ENCODE results near the gene WDPCP. TPM values are rescaled to one million over a fixed set of nuclear protein-coding genes. Genes with fewer than 3 reads are reported as not detected.
"Not testable (repeated sequence)": the region's sequence is repeated elsewhere in the genome, so short reads cannot be mapped to it uniquely, and the experiment has no call there.

WDPCP gene
- total RNA-seq, 1 donor from 2014 or later, result 12.4 TPM

DNA sequence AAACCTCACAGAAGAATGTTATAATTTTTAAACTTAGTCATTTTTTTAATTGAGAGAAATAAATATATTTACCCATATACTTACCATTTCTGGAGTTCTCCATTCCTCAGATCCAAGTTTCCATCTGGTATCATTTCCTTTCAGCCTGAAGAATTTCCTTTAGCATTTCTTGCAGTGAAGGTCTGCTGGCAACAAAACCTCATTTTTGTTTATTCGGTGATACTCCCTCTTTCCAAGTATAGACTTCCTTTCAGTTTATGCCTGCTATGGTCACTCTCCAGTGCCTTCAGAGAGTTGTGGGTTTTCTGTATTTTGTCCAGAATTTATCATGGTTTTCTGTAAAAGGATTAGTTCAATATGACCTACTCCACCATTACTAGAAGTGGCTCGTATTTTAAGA is 17.0 kb downstream of the WDPCP start:
- H3K9me3 Mint-ChIP-seq (ENCODE audit: unreplicated experiment), result peaks cover 16% of the 10 kb centered on the region

DNA sequence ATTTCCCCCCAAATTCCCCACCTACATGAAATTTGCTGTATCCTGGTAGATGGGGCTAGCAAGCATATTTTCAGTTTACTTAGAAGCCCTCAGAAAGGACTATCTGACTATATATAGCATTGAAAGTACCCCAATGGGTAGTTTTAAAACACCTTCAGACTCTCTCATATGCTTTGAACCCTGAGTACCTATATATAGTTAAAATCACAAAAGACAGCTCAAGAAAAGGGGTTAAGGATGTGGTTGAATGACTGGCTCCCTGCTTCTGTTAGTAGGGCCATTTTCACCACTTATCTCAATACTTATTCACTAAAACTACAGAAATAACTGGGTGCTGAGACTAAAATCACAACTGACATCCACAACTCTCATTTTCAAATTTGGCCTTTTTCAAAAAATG is 18.5 kb downstream of the WDPCP start:
- DNase-seq (ENCODE audit: extremely low spot score, unreplicated experiment), result no peak
- Mint-ChIP-seq H3K27ac (ENCODE audit: unreplicated experiment) (no peak overlapping the region), H3K9me3 (ENCODE audit: unreplicated experiment) (peaks cover 16% of the 10 kb centered on the region), H3K27me3 (ENCODE audit: unreplicated experiment) (no peaks in the 10 kb centered on the region), H3K4me1 (ENCODE audit: unreplicated experiment) (no peaks in the 10 kb centered on the region), H3K4me3 (ENCODE audit: unreplicated experiment) (no peak overlapping the region), H3K36me3 (ENCODE audit: unreplicated experiment) (peaks cover 7% of the 10 kb centered on the region)
- TF ChIP-seq, protein P1, sequence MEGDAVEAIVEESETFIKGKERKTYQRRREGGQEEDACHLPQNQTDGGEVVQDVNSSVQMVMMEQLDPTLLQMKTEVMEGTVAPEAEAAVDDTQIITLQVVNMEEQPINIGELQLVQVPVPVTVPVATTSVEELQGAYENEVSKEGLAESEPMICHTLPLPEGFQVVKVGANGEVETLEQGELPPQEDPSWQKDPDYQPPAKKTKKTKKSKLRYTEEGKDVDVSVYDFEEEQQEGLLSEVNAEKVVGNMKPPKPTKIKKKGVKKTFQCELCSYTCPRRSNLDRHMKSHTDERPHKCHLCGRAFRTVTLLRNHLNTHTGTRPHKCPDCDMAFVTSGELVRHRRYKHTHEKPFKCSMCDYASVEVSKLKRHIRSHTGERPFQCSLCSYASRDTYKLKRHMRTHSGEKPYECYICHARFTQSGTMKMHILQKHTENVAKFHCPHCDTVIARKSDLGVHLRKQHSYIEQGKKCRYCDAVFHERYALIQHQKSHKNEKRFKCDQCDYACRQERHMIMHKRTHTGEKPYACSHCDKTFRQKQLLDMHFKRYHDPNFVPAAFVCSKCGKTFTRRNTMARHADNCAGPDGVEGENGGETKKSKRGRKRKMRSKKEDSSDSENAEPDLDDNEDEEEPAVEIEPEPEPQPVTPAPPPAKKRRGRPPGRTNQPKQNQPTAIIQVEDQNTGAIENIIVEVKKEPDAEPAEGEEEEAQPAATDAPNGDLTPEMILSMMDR (IDR thresholded peaks at IDR 0.05), result no peak

More for the DNA sequence above, 17.0 kb downstream of the WDPCP start:
- H3K27ac Mint-ChIP-seq (ENCODE audit: unreplicated experiment), result no peak overlapping the region
- no peaks in the 10 kb centered on the region for H3K4me1 Mint-ChIP-seq (ENCODE audit: unreplicated experiment)
- no peak overlapping the region for H3K4me3 Mint-ChIP-seq (ENCODE audit: unreplicated experiment)
- no peaks in the 10 kb centered on the region for H3K27me3 Mint-ChIP-seq (ENCODE audit: unreplicated experiment)
- no peak for DNase-seq (ENCODE audit: extremely low spot score, unreplicated experiment)
- TF ChIP-seq, protein P1 (IDR thresholded peaks at IDR 0.05), result no peak
- peaks cover 7% of the 10 kb centered on the region for H3K36me3 Mint-ChIP-seq (ENCODE audit: unreplicated experiment)

DNA sequence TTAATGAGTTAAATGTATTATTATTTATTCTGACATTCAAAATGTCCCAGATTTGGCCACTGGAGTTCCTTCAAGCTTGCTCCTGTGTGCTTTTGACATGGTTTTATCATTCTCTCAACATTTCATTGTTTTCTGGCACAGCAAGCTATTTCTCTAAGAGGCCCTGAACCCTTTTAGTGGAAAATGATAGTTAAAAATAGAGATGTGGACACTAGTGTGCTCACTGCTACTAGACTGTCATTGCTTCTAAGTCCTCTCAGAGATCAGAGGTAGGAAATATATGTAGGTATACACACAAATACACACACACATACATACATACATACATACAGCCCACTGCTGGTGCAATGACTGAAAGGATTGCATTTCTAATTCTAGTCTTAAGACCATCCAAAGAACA is 25.5 kb downstream of the WDPCP start:
- no peaks in the 10 kb centered on the region for H3K27me3 Mint-ChIP-seq (ENCODE audit: unreplicated experiment)
- H3K4me1 Mint-ChIP-seq (ENCODE audit: unreplicated experiment), result no peaks in the 10 kb centered on the region
- peaks cover 8% of the 10 kb centered on the region for H3K9me3 Mint-ChIP-seq (ENCODE audit: unreplicated experiment)
- no peak for DNase-seq (ENCODE audit: extremely low spot score, unreplicated experiment)
- no peak overlapping the region for H3K4me3 Mint-ChIP-seq (ENCODE audit: unreplicated experiment)
- TF ChIP-seq, protein P1 (IDR thresholded peaks at IDR 0.05), result no peak
- H3K27ac Mint-ChIP-seq (ENCODE audit: unreplicated experiment), result no peak overlapping the region
- H3K36me3 Mint-ChIP-seq (ENCODE audit: unreplicated experiment), result peaks cover 25% of the 10 kb centered on the region

DNA sequence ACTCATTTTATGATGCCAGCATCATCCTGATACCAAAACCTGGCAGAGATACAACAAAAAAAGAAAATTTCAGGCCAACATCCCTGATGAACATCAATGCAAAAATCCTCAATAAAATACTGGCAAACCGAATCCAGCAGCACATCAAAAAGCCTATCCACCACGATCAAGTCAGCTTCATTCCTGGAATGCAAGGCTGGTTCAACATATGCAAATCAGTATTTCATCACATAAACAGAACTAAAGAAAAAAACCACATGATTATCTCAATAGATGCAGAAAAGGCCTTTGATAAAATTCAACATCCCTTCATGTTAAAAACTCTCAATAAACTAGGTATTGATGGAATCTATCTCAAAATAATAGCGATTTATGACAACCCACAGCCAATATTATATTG is 29.4 kb downstream of the WDPCP start:
- not testable (repeated sequence) for H3K4me3 Mint-ChIP-seq (ENCODE audit: unreplicated experiment); H3K4me1 Mint-ChIP-seq (ENCODE audit: unreplicated experiment); DNase-seq (ENCODE audit: extremely low spot score, unreplicated experiment); H3K27ac Mint-ChIP-seq (ENCODE audit: unreplicated experiment); H3K27me3 Mint-ChIP-seq (ENCODE audit: unreplicated experiment)
- peaks cover 30% of the 10 kb centered on the region for H3K36me3 Mint-ChIP-seq (ENCODE audit: unreplicated experiment)
- H3K9me3 Mint-ChIP-seq (ENCODE audit: unreplicated experiment), result peaks cover 23% of the 10 kb centered on the region

DNA sequence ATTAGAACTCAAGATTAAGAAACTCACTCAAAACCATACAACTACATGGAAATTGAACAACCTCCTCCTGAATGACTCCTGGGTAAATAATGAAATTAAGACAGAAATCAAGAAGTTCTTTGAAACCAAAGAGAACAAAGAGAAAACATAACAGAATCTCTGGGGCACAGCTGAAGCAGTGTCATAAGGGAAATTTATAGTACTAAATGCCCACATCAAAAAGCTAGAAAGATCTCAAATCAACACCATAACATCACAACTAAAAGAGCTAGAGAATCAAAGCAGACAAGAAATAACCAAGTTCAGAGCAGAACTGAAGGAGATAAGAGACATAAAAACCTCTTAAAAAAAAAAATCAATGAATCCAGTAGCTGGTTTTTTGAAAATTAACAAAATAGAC is 30.5 kb downstream of the WDPCP start:
- DNase-seq (ENCODE audit: extremely low spot score, unreplicated experiment); H3K27me3 Mint-ChIP-seq (ENCODE audit: unreplicated experiment); H3K4me3 Mint-ChIP-seq (ENCODE audit: unreplicated experiment); H3K27ac Mint-ChIP-seq (ENCODE audit: unreplicated experiment): not testable (repeated sequence)
- peaks cover 28% of the 10 kb centered on the region for H3K36me3 Mint-ChIP-seq (ENCODE audit: unreplicated experiment)
- H3K4me1 Mint-ChIP-seq (ENCODE audit: unreplicated experiment), result peaks cover 11% of the 10 kb centered on the region
- peaks cover 23% of the 10 kb centered on the region for H3K9me3 Mint-ChIP-seq (ENCODE audit: unreplicated experiment)

DNA sequence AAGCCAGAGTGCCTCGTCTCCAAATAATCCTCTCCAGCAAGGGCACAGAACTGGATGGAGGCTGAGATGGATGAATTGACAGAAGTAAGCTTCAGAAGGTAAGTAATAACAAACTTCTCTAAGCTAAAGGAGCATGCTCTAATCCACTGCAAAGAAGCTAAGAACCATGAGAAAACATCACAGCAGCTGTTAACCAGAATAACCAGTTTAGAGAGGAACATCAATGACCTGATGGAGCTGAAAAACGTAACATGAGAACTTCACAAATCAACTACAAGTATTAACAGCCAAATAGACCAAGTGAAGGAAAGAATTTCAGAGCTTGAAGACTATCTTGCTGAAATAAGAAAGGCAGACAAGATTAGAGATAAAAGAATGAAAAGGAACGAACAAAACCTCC is 32.3 kb downstream of the WDPCP start:
- TF ChIP-seq, protein P1 (IDR thresholded peaks at IDR 0.05), result no peak
- peaks cover 15% of the 10 kb centered on the region for H3K4me1 Mint-ChIP-seq (ENCODE audit: unreplicated experiment)
- peaks cover 27% of the 10 kb centered on the region for H3K9me3 Mint-ChIP-seq (ENCODE audit: unreplicated experiment)
- no peaks in the 10 kb centered on the region for H3K27me3 Mint-ChIP-seq (ENCODE audit: unreplicated experiment)
- no peak overlapping the region for H3K4me3 Mint-ChIP-seq (ENCODE audit: unreplicated experiment)
- no peak for DNase-seq (ENCODE audit: extremely low spot score, unreplicated experiment)
- no peak overlapping the region for H3K27ac Mint-ChIP-seq (ENCODE audit: unreplicated experiment)
- H3K36me3 Mint-ChIP-seq (ENCODE audit: unreplicated experiment), result peaks cover 20% of the 10 kb centered on the region

Data from osteocyte (in vitro differentiated cells).